Stimulated activated CD4-positive, alpha-beta T cell treated with anti-CD3 and anti-CD28 coated beads, TNF-alpha, amount 100 ng/mL, for 4 hours (primary cell): ENCODE results near the gene CUL9.

Experiments
- DNase-seq, 3 experiments: peaks; one replicate each; pipeline ENCODE4 v3.0.0-alpha.2; 2020; ENCODE audit warnings: low read depth in 3 of 3

The CUL9 gene

GRCh38 chr6:43196337-43196736 lies 14.3 kb downstream of the CUL9 start:
- DNase-seq = no peak

GRCh38 chr6:43199912-43200311 lies 17.9 kb downstream of the CUL9 start:
- no peak for DNase-seq

- no peak for DNase-seq
Observed at GRCh38 chr6:43200541-43200940, 18.5 kb downstream of the CUL9 start.

DNA sequence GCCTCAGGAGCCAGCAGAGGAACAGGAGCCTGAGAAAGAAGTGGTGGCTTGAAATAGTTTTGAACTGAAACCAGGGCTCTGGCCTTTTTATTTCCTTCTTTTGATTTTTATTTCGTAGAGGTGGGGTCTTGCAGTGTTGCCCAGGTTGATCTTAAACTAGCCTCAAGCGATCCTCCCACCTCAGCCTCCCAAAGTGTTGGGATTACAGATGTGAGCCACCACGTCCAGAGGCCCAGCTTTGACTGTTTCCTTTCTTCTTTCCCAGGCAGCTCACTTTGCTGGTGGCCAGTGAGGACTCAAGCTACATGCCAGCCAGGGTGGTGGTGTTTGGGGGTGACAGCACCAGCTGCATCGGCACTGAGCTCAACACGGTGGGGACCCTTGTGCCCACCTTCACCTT lies 20.5 kb downstream of the CUL9 start:
- no peak for DNase-seq

DNA sequence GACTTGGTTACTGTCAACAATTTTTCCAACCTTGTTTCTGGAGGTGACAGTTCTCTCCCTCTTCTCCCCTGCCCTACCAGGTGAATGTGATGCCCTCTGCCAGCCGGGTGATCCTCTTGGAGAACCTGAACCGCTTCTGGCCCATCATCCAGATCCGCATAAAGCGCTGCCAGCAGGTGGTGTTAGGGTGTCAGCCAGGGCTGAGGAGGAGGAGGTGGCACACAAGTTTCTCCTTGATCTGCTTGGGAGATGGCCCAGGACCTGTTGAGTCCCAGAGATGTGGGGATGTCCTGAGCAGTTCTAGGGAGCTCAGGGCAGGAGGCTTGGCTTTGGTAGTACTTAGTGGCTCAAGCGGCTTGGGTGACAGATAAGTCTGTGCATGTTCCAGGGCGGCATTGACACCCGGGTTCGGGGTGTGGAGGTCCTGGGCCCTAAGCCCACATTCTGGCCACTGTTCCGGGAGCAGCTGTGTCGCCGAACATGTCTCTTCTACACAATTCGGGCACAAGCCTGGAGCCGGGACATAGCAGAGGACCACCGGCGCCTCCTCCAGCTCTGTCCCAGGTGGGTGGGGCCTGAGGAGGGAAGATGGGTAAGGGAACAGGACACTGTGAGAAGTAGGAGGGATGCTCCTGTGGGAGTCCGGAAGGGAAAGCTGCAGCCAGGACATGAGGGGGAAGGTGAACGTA lies 21.2 kb downstream of the CUL9 start:
- DNase-seq = no peak

DNA sequence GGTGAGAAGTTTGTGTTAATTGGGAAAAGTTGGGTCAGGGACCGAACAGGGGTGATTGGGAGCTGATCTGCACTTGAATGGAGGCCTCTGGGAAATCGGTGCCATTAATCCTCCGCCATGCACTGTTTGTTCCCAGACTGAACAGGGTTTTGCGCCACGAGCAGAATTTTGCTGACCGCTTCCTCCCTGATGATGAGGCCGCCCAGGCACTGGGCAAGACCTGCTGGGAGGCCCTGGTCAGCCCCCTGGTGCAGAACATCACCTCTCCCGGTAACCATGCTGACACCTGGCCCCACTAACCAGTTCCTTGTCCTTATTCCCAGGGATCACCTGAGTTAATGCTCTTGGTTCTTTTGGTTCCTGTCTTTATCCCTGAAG lies 21.7 kb downstream of the CUL9 start:
- DNase-seq = no peak

GRCh38 chr6:43204271-43205105 lies 22.5 kb downstream of the CUL9 start:
- DNase-seq = no peak

DNA sequence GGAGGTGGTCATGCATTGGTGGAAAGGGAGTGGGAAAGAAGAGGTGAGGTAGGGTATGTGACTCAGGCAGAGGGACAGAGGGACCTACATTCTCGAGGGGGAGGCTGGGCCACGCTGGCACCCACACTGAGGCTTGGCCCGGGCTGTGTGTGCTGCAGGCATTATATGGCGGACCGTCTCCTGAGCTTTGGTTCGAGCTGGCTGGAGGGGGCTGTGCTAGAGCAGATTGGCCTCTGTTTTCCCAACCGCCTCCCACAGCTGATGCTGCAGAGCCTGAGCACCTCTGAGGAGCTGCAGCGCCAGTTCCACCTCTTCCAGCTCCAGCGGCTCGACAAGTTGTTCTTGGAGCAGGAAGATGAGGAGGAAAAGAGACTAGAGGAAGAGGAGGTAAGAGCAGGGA lies 23.9 kb downstream of the CUL9 start:
- DNase-seq = no peak

- DNase-seq = no peak
Observed at GRCh38 chr6:43207286-43207685, 25.3 kb downstream of the CUL9 start.

- DNase-seq = no peak
Observed at GRCh38 chr6:43211955-43212354, 30.0 kb downstream of the CUL9 start.

DNA sequence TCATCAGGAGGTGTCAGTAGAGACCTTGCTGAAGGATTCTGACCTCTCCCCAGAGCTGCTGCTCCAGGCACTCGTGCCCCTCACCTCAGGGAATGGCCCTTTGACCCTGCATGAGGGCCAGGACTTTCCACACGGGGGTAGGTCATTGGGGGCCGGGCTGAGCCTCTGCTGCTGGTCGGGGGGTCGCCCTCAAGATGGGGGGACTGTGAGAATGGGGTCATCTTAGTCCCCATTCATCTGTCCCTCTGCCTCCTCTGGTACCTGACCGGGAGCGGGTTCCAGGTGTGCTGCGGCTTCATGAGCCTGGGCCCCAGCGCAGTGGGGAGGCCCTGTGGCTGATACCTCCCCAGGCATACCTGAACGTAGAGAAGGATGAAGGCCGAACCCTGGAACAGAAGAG lies 31.4 kb downstream of the CUL9 start:
- DNase-seq = no peak

DNA sequence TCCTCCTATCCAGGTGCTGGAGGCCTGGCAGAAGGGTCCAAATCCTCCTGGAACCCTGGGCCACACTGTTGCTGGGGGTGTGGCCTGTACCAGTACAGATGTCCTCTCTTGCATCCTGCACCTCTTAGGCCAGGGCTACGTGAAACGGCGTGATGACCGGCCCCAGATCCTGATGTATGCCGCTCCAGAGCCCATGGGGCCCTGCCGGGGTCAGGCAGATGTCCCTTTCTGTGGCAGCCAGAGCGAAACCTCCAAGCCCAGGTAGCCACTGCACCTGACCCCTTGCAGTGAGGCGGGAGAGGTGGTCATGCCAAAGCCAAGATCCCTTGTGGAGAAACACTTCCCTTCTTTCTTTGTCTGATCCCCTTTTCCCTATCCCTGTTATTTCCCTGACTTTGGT lies 33.1 kb downstream of the CUL9 start:
- no peak for DNase-seq

- DNase-seq = no peak
Observed at GRCh38 chr6:43216200-43216599, 34.2 kb downstream of the CUL9 start.

DNA sequence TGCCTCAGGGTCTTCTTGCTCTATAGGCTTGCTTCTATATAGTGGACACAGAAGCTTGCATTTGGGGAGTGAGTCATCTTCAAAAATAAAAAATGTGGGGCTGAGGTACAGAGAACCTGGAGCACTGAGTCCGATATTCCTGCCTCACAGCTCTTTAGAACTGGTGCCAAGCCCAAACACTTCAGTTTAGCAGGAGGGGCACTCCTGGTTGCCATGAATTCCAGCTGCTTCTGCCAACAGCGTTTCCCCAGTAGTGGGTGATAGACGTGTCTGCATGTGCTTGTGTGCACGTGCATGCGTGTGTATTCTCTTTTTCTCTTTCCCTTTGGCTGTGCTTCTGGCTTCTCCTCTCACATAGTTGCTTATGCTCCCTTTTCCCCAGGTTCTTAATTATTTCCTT lies 35.4 kb downstream of the CUL9 start:
- DNase-seq = no peak

DNA sequence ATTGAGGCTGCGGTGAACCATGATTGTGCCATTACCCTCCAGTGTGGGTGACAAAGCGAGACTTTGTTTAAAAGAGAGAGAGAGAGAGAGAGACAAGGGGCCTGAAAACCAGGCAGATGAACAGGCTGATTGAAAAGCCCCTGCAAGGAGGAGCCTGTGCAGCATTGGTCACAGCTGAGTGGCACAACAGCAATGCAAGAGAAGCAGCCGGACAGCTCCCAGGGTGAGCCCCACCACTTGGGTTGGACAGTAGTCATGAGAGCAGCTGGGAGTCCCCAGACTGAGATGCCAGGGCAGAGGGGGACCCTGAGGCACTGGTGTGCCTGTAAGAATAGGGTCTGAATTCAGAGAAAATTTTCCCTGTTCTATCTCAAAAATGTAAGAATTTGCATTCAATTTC lies 37.1 kb downstream of the CUL9 start:
- no peak for DNase-seq

GRCh38 chr6:43219814-43220213 lies 37.8 kb downstream of the CUL9 start:
- no peak for DNase-seq

DNA sequence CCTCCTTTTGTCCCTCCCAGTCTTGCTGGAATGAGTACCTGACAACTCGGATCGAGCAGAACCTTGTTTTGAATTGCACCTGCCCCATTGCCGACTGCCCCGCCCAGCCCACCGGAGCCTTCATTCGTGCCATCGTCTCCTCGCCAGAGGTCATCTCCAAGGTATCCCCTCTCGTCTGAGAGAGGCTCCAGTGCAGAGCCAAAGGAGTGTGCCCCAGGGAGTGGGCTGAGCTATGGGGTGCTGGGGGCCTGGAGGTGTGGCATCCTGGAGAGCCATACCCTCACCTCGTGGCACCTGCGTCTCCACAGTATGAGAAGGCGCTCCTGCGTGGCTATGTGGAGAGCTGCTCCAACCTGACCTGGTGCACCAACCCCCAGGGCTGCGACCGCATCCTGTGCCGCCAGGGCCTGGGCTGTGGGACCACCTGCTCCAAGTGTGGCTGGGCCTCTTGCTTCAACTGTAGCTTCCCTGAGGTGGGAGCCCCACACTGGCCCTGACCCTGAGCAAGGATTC lies 38.5 kb downstream of the CUL9 start:
- no peak for DNase-seq

GRCh38 chr6:43221046-43221972 lies 39.3 kb downstream of the CUL9 start:
- no peak for DNase-seq

DNA sequence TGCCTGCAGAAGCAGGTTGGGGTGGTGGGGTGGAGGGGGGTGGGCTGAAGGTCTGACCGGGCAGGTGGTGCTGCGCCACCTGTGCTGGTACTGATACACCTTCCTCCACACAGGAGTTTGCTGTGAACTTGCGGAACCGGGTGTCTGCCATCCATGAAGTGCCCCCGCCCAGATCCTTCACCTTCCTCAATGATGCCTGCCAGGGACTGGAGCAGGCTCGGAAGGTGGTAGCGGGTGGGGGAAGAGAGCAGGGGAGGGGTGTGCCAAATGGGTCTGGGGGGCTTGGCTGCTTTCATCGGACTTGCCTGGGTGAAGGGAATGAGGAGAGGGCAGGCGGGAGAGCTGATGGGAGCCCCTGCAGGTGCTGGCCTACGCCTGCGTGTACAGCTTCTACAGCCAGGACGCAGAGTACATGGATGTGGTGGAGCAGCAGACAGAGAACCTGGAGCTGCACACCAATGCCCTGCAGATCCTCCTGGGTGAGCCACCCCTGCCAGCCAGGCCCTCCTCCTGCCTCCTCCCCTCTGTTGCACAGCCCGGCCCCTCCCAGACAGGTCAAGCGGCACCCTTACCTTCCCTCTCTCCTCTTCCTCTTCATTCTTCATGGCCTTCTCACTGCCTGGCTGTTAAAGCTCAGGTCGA lies 40.5 kb downstream of the CUL9 start:
- no peak for DNase-seq

- DNase-seq = no peak
Observed at GRCh38 chr6:43223175-43223574, 41.2 kb downstream of the CUL9 start.

GRCh38 chr6:43226192-43226851 lies 44.3 kb downstream of the CUL9 start:
- DNase-seq = no peak
